GM04503 (cell line): ENCODE results near the gene LMO7.

Experiments
- DNase-seq: peaks from one replicate; pipeline ENCODE4 v3.0.0-alpha.2; 2012; ENCODE audit warnings: low read depth

Gene LMO7

DNA sequence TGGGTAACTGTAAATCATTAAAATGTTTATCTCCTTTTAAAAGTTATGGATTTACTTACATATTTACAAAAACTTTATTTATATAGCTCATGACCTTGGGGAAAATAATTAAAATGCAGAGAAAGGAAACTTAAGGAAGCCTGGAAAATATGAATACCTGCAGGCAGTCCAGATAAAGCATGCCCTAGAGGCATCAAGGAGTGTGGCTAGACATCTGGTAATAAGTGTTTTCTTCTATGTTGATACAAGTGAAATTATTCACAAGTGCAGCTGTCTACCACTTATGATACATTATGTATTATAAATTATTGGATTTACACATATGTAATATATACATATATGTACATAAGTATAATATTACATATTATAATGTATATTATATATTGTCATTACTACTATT, 207.9 kb downstream of the LMO7 start:
- DNase-seq: no peak

- DNase-seq: no peak
Observed at GRCh38 chr13:75847588-75847987, 211.5 kb downstream of the LMO7 start.

DNA sequence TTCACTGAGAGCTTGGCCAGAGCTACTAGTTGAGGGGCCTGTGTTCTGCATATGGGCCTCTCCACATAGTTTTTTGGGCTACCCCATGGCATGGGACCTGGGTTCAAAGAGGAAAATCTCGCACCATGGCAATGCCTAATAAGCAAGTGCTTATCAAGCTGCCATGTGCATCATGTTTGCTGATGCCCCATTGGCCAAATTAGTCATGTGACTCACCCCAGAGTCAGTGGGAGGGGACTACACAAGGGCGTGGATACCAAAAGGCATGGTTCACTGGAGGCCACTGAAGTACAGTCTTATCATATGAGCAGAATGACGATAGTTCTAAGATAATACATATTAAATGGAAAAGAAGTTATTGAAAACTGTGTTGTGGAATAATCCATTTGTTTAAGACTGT, 214.8 kb downstream of the LMO7 start:
- no peak for DNase-seq

DNA sequence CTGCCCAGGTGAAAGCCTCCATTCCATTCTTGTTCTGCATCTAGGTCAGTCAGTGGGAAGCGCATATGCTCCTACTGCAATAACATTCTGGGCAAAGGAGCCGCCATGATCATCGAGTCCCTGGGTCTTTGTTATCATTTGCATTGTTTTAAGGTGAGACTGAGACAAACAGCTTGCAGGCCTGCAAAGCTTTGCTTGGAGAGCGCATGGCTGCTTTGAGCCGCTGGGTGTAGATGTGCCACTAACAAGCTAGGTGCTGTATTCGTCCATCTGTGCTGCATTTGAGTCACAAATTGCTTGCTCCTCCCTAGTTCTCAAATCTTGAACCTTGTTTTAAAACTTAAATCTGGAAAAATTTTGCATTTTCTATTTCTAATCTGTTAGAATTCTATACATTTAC, 219.1 kb downstream of the LMO7 start:
- no peak for DNase-seq

- DNase-seq: no peak
Observed at GRCh38 chr13:75855847-75856246, 219.7 kb downstream of the LMO7 start.

GRCh38 chr13:75857291-75857690, 221.2 kb downstream of the LMO7 start:
- DNase-seq: no peak

GRCh38 chr13:75860935-75861334, 224.8 kb downstream of the LMO7 start:
- DNase-seq: no peak

GRCh38 chr13:75861786-75862185, 225.7 kb downstream of the LMO7 start:
- no peak for DNase-seq

GRCh38 chr13:75864718-75865117, 228.6 kb downstream of the LMO7 start:
- DNase-seq: no peak

GRCh38 chr13:75867379-75868117, 231.4 kb downstream of the LMO7 start:
- DNase-seq: no peak

GRCh38 chr13:75869981-75870380, 233.9 kb downstream of the LMO7 start:
- DNase-seq: no peak

GRCh38 chr13:75870397-75870903, 234.3 kb downstream of the LMO7 start:
- DNase-seq: no peak

GRCh38 chr13:75871059-75871458, 234.9 kb downstream of the LMO7 start:
- DNase-seq: no peak

- DNase-seq: no peak
Observed at GRCh38 chr13:75872980-75873379, 236.8 kb downstream of the LMO7 start.

- DNase-seq: no peak
Observed at GRCh38 chr13:75873494-75873893, 237.4 kb downstream of the LMO7 start.

DNA sequence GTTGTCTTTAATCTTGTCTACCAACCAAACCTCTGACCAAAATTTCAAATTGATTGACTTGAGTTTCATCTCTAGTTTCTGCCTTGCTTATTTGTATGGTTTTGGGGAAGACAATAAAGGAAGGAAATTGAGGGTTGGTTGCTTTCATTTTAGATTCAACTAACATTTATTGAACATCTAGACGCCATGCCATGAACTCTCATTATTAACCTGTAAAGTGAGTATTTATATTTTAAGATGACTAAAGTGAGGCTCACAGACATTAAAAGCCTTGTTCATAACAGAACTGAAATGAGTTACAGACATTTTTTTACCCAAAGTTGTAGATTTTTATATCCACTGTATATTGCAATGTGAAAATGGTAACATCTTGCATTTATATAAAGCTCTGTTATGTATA, 239.3 kb downstream of the LMO7 start:
- no peak for DNase-seq

- DNase-seq: no peak
Observed at GRCh38 chr13:75876142-75877050, 240.3 kb downstream of the LMO7 start.

- no peak for DNase-seq
Observed at GRCh38 chr13:75877071-75877470, 240.9 kb downstream of the LMO7 start.

DNA sequence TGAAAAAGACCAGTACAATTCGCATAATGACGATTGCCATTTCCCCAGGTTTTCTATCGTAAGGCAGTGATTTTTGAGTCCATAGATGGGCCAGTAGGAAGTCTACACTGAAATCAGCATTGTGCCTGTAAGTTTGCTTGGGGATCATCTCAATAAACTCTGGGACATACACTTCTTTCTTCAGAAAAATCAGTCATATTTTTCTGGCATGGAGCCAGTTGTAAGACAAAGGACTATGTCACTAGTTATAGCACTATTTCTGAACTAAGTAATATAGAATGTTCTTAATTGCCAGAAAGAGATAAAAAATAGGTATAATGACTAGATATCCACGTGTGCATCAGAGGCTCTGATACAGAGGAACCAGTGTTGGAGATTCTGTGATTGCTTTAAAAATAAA, 243.5 kb downstream of the LMO7 start:
- DNase-seq: no peak

GRCh38 chr13:75881109-75881775, 245.1 kb downstream of the LMO7 start:
- DNase-seq: no peak

DNA sequence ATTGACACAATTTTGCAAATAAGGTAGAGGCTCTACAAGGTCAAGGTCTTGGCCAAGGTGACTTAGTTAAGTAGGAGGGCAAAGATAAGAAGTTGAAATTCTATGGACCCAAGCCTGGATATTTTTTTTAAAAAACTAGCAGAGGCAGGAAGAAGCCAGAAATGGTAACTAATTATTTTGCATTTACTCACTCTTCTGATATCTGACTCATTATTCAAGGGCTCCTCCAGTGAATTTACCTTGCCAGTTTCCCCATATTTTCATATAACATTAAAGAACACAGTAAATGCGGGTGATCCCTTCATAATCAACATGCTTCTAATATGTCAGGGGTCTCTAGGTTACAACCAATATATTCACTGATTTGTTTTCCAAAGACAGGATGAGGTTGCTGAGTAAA, 246.1 kb downstream of the LMO7 start:
- DNase-seq: no peak

DNA sequence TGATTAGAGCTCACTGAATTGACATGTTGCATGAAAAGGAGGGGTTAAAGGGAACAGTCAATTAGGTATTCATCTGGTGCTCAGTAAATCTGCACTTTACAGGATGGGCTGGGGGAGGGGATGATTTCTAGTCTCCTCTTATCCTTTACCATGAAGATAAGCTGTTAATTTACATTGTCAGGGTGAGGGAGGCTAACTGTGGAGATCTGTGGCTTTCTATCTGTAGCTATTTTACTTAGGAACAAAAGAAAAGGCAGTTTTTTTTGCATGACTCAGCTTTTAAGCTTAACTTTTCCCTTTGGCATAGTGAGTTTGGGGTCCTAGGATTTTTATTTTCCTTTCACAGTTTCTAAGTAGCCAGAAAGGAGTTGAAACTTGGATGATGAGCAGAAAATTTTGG, 253.3 kb downstream of the LMO7 start:
- no peak for DNase-seq

- DNase-seq: no peak
Observed at GRCh38 chr13:75895168-75895567, 259.0 kb downstream of the LMO7 start.
